Amniotic epithelial cell (primary cell): Measurements from ENCODE around the gene DMAC1.
A peak's percentile ranks its signal among the peaks of the same experiment; 100 is the strongest.

Experiments used
- DNase-seq: peaks from one replicate; pipeline ENCODE4 v3.0.0-alpha.2; 2010; ENCODE audit warnings: low read depth

DMAC1 gene

GRCh38 chr9:7782400-7783120 lies 17.0 kb downstream of the DMAC1 start:
- no peak for DNase-seq

GRCh38 chr9:7780261-7780988 lies 19.2 kb downstream of the DMAC1 start:
- DNase-seq = peak; percentile 65

- DNase-seq = no peak
These were observed 20.6 kb downstream of the DMAC1 start for GRCh38 chr9:7778851-7779600.

GRCh38 chr9:7777771-7778170 lies 21.8 kb downstream of the DMAC1 start:
- DNase-seq = no peak

- no peak for DNase-seq
These were observed 29.5 kb downstream of the DMAC1 start for GRCh38 chr9:7770111-7770510.

- DNase-seq = no peak
These were observed 37.0 kb downstream of the DMAC1 start for GRCh38 chr9:7762600-7762999.

- DNase-seq = no peak
These were observed 39.6 kb downstream of the DMAC1 start for GRCh38 chr9:7760014-7760415.

- DNase-seq = no peak
These were observed 43.5 kb downstream of the DMAC1 start for GRCh38 chr9:7756088-7756487.

- DNase-seq = no peak
These were observed 47.1 kb downstream of the DMAC1 start for GRCh38 chr9:7752481-7752880.
